OCI-LY7 (cell line): ENCODE measurements around the gene TTC7B.

Experiments
- CTCF ChIP-seq: fragments of 200-600 bp; sonication (generic); conservative IDR thresholded peaks from 2 replicates; pipeline ENCODE4 v1.5.1; 2014; ENCODE audit warnings: mild to moderate bottlenecking, antibody characterized with exemption, low read length, moderate library complexity, mixed read lengths
- EZH2phosphoT487 ChIP-seq: fragments of 200-600 bp; sonication (generic); IDR thresholded peaks from 2 replicates; pipeline ENCODE4 v1.6.1; 2018; ENCODE audit warnings: low read depth, borderline replicate concordance, mild to moderate bottlenecking, mixed run types, antibody characterized with exemption, low read length, moderate library complexity, mixed read lengths

DNA sequence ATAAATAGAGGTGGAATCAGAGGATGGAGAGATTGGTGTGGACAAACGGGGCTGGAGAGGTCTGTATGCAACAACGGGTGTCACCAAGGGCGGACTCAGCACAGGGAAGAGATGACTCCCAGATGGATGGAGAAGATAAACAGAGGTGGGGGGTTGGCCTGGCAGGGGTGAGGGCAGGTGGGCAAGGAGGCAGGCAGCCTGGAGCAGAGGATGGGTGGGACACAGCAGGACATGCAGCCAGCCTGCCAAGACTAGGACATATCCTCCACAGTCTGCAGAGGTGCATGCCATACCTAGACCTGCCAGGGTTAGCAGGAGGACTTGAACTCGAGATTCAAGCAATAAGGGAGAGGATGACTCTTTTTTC, 56.2 kb downstream of the TTC7B start:
- TF ChIP-seq CTCF, result no peak
- no peak for TF ChIP-seq EZH2phosphoT487
